ENCODE results near the gene RGS3.
A peak's percentile ranks its signal among the peaks of the same experiment; 100 is the strongest.

RGS3 gene

GRCh38 chr9:113521693-113522255 lies 58.2 kb downstream of the RGS3 start:
- H3K27ac ChIP-seq (ENCODE audit: low read depth, low read length), result no peak overlapping the region
- H3K36me3 ChIP-seq (ENCODE audit: control insufficient read depth, insufficient read depth, low read length), result no peaks in the 10 kb centered on the region
- H3K9ac ChIP-seq (ENCODE audit: low read length), result no peak overlapping the region
- H3K4me3 ChIP-seq (ENCODE audit: low read length), result no peak overlapping the region
- peaks cover 38% of the 10 kb centered on the region for H3K4me1 ChIP-seq (ENCODE audit: control insufficient read depth, insufficient read depth, low read length)
- H3K27me3 ChIP-seq (ENCODE audit: control insufficient read depth, insufficient read depth, low read length), result no peaks in the 10 kb centered on the region

GRCh38 chr9:113522419-113522818 lies 58.9 kb downstream of the RGS3 start:
- Histone ChIP-seq H3K36me3 (ENCODE audit: control insufficient read depth, insufficient read depth, low read length) (no peaks in the 10 kb centered on the region), H3K4me3 (ENCODE audit: low read length) (peak overlapping the region; percentile 25)

GRCh38 chr9:113522858-113523257 lies 59.3 kb downstream of the RGS3 start:
- H3K9ac ChIP-seq (ENCODE audit: low read length), result no peak overlapping the region
- H3K36me3 ChIP-seq (ENCODE audit: control insufficient read depth, insufficient read depth, low read length), result no peaks in the 10 kb centered on the region
- H3K4me3 ChIP-seq (ENCODE audit: low read length), result peak overlapping the region; percentile 25
- no peaks in the 10 kb centered on the region for H3K27me3 ChIP-seq (ENCODE audit: control insufficient read depth, insufficient read depth, low read length)
- H3K27ac ChIP-seq (ENCODE audit: low read depth, low read length), result peak overlapping the region; percentile 38
- H3K4me1 ChIP-seq (ENCODE audit: control insufficient read depth, insufficient read depth, low read length), result peaks cover 49% of the 10 kb centered on the region

More at GRCh38 chr9:113522419-113522818, 58.9 kb downstream of the RGS3 start:
- Histone ChIP-seq H3K27me3 (ENCODE audit: control insufficient read depth, insufficient read depth, low read length) (no peaks in the 10 kb centered on the region), H3K4me1 (ENCODE audit: control insufficient read depth, insufficient read depth, low read length) (peaks cover 44% of the 10 kb centered on the region), H3K9ac (ENCODE audit: low read length) (no peak overlapping the region), H3K27ac (ENCODE audit: low read depth, low read length) (peak overlapping the region; percentile 38)

GRCh38 chr9:113523421-113524141 lies 60.1 kb downstream of the RGS3 start:
- Histone ChIP-seq H3K4me3 (ENCODE audit: low read length) (peak overlapping the region; percentile 42), H3K36me3 (ENCODE audit: control insufficient read depth, insufficient read depth, low read length) (peaks cover under 1% of the 10 kb centered on the region), H3K27ac (ENCODE audit: low read depth, low read length) (peak overlapping the region; percentile 38), H3K9ac (ENCODE audit: low read length) (no peak overlapping the region), H3K27me3 (ENCODE audit: control insufficient read depth, insufficient read depth, low read length) (no peaks in the 10 kb centered on the region), H3K4me1 (ENCODE audit: control insufficient read depth, insufficient read depth, low read length) (peaks cover 51% of the 10 kb centered on the region)

- H3K36me3 ChIP-seq (ENCODE audit: control insufficient read depth, insufficient read depth, low read length), result peaks cover 9% of the 10 kb centered on the region
- H3K27me3 ChIP-seq (ENCODE audit: control insufficient read depth, insufficient read depth, low read length), result no peaks in the 10 kb centered on the region
- peak overlapping the region; percentile 42 for H3K4me3 ChIP-seq (ENCODE audit: low read length)
- peaks cover 51% of the 10 kb centered on the region for H3K4me1 ChIP-seq (ENCODE audit: control insufficient read depth, insufficient read depth, low read length)
- peak overlapping the region; percentile 35 for H3K27ac ChIP-seq (ENCODE audit: low read depth, low read length)
- H3K9ac ChIP-seq (ENCODE audit: low read length), result peak overlapping the region; percentile 14
Observed at GRCh38 chr9:113524468-113524867, 60.9 kb downstream of the RGS3 start.

GRCh38 chr9:113525205-113525604 lies 61.7 kb downstream of the RGS3 start:
- Histone ChIP-seq H3K4me1 (ENCODE audit: control insufficient read depth, insufficient read depth, low read length) (peaks cover 51% of the 10 kb centered on the region), H3K36me3 (ENCODE audit: control insufficient read depth, insufficient read depth, low read length) (peaks cover 10% of the 10 kb centered on the region), H3K4me3 (ENCODE audit: low read length) (no peak overlapping the region), H3K27me3 (ENCODE audit: control insufficient read depth, insufficient read depth, low read length) (no peaks in the 10 kb centered on the region), H3K27ac (ENCODE audit: low read depth, low read length) (no peak overlapping the region), H3K9ac (ENCODE audit: low read length) (no peak overlapping the region)

- peaks cover 51% of the 10 kb centered on the region for H3K4me1 ChIP-seq (ENCODE audit: control insufficient read depth, insufficient read depth, low read length)
- no peak overlapping the region for H3K9ac ChIP-seq (ENCODE audit: low read length)
- no peaks in the 10 kb centered on the region for H3K27me3 ChIP-seq (ENCODE audit: control insufficient read depth, insufficient read depth, low read length)
- H3K4me3 ChIP-seq (ENCODE audit: low read length), result no peak overlapping the region
- peaks cover 10% of the 10 kb centered on the region for H3K36me3 ChIP-seq (ENCODE audit: control insufficient read depth, insufficient read depth, low read length)
- H3K27ac ChIP-seq (ENCODE audit: low read depth, low read length), result peak overlapping the region; percentile 78
Observed at GRCh38 chr9:113525831-113526230, 62.3 kb downstream of the RGS3 start.

GRCh38 chr9:113526231-113526746 lies 62.8 kb downstream of the RGS3 start:
- Histone ChIP-seq H3K9ac (ENCODE audit: low read length) (no peak overlapping the region), H3K4me3 (ENCODE audit: low read length) (no peak overlapping the region), H3K27me3 (ENCODE audit: control insufficient read depth, insufficient read depth, low read length) (no peaks in the 10 kb centered on the region), H3K4me1 (ENCODE audit: control insufficient read depth, insufficient read depth, low read length) (peaks cover 51% of the 10 kb centered on the region), H3K36me3 (ENCODE audit: control insufficient read depth, insufficient read depth, low read length) (peaks cover 14% of the 10 kb centered on the region), H3K27ac (ENCODE audit: low read depth, low read length) (peak overlapping the region; percentile 78)

- Histone ChIP-seq H3K36me3 (ENCODE audit: control insufficient read depth, insufficient read depth, low read length) (peaks cover 15% of the 10 kb centered on the region), H3K27ac (ENCODE audit: low read depth, low read length) (peak overlapping the region; percentile 78), H3K27me3 (ENCODE audit: control insufficient read depth, insufficient read depth, low read length) (no peaks in the 10 kb centered on the region), H3K4me1 (ENCODE audit: control insufficient read depth, insufficient read depth, low read length) (peaks cover 48% of the 10 kb centered on the region), H3K4me3 (ENCODE audit: low read length) (no peak overlapping the region), H3K9ac (ENCODE audit: low read length) (no peak overlapping the region)
Observed at GRCh38 chr9:113526841-113527240, 63.3 kb downstream of the RGS3 start.

GRCh38 chr9:113528088-113528487 lies 64.6 kb downstream of the RGS3 start:
- H3K27ac ChIP-seq (ENCODE audit: low read depth, low read length), result peak overlapping the region; percentile 78
- H3K9ac ChIP-seq (ENCODE audit: low read length), result no peak overlapping the region
- peaks cover 37% of the 10 kb centered on the region for H3K4me1 ChIP-seq (ENCODE audit: control insufficient read depth, insufficient read depth, low read length)

GRCh38 chr9:113528811-113529210 lies 65.3 kb downstream of the RGS3 start:
- H3K27ac ChIP-seq (ENCODE audit: low read depth, low read length), result no peak overlapping the region
- no peak overlapping the region for H3K4me3 ChIP-seq (ENCODE audit: low read length)
- H3K36me3 ChIP-seq (ENCODE audit: control insufficient read depth, insufficient read depth, low read length), result peaks cover 15% of the 10 kb centered on the region
- no peaks in the 10 kb centered on the region for H3K27me3 ChIP-seq (ENCODE audit: control insufficient read depth, insufficient read depth, low read length)
- H3K4me1 ChIP-seq (ENCODE audit: control insufficient read depth, insufficient read depth, low read length), result peaks cover 29% of the 10 kb centered on the region
- H3K9ac ChIP-seq (ENCODE audit: low read length), result no peak overlapping the region

More at GRCh38 chr9:113528088-113528487, 64.6 kb downstream of the RGS3 start:
- H3K27me3 ChIP-seq (ENCODE audit: control insufficient read depth, insufficient read depth, low read length), result no peaks in the 10 kb centered on the region
- no peak overlapping the region for H3K4me3 ChIP-seq (ENCODE audit: low read length)
- peaks cover 15% of the 10 kb centered on the region for H3K36me3 ChIP-seq (ENCODE audit: control insufficient read depth, insufficient read depth, low read length)

- Histone ChIP-seq H3K27ac (ENCODE audit: low read depth, low read length) (no peak overlapping the region), H3K4me1 (ENCODE audit: control insufficient read depth, insufficient read depth, low read length) (peaks cover 23% of the 10 kb centered on the region), H3K4me3 (ENCODE audit: low read length) (no peak overlapping the region), H3K36me3 (ENCODE audit: control insufficient read depth, insufficient read depth, low read length) (peaks cover 15% of the 10 kb centered on the region), H3K27me3 (ENCODE audit: control insufficient read depth, insufficient read depth, low read length) (no peaks in the 10 kb centered on the region), H3K9ac (ENCODE audit: low read length) (no peak overlapping the region)
Observed at GRCh38 chr9:113529336-113530009, 65.9 kb downstream of the RGS3 start.

All from rectal smooth muscle tissue (tissue), 1 donor.